Body of pancreas (tissue), 4 donors: ENCODE measurements around the gene ASB2.

Source experiments
- CTCF ChIP-seq, 7 experiments: fragments of 450-650 bp in 4 of 7; fragments of 200-600 bp in 3 of 7; sonication (generic) in 3 of 7; IDR thresholded peaks; one replicate each; pipeline ENCODE4 v1.5.1; 2016 to 2019; ENCODE audit warnings: antibody characterized with exemption in 7 of 7
- POLR2A ChIP-seq, 3 donors: fragments of 450-650 bp; IDR thresholded peaks; one replicate each; pipeline ENCODE4 v1.6.1; 2016; ENCODE audit warnings: antibody characterized with exemption in 3 of 3, mild to moderate bottlenecking in 2 of 3

- no peak for TF ChIP-seq POLR2A (IDR thresholded peaks at IDR 0.05)
- no peak for TF ChIP-seq CTCF (IDR thresholded peaks at IDR 0.05)
These were observed 24.5 kb downstream of the ASB2 start for GRCh38 chr14:93951635-93952540.
